Ascending aorta (tissue), 2 donors: ENCODE results near the gene TNP1. TPM values are rescaled to one million over a fixed set of nuclear protein-coding genes. Genes with fewer than 3 reads are reported as not detected.

ENCODE experiments used
- DNase-seq, 2 donors: peaks; one replicate each; pipeline ENCODE4 v3.0.0-alpha.2; 2019; ENCODE audit warnings: low spot score in 2 of 2
- H3K27ac ChIP-seq, 2 donors: fragments of 200-600 bp; sonication (generic); one replicate each; pipeline ENCODE4 v1.5.1; 2016 to 2017; ENCODE audit warnings: mild to moderate bottlenecking in 1 of 2
- H3K27me3 ChIP-seq: fragments of 200-600 bp; sonication (generic); one replicate; pipeline ENCODE4 v1.5.1; 2017
- H3K36me3 ChIP-seq, 2 donors: fragments of 200-600 bp; sonication (generic); one replicate each; pipeline ENCODE4 v1.5.1; 2016
- H3K4me1 ChIP-seq, 2 donors: fragments of 200-600 bp; sonication (generic); one replicate each; pipeline ENCODE4 v1.5.1; 2016 to 2017; ENCODE audit warnings: mild to moderate bottlenecking in 1 of 2
- H3K4me3 ChIP-seq, 2 donors: fragments of 200-600 bp; sonication (generic); one replicate each; pipeline ENCODE4 v1.5.1; 2016 to 2017; ENCODE audit warnings: mild to moderate bottlenecking in 1 of 2
- H3K9me3 ChIP-seq, 2 donors: fragments of 200-600 bp; sonication (generic); one replicate each; pipeline ENCODE4 v1.5.1; 2016
- intact Hi-C: fragments of 100-400 bp; cut with DNase I; formaldehyde crosslinking; loops from one replicate; pipeline ENCODE4 v1.15.1; 2023
- total RNA-seq: library from RNA; depleted of rRNA; stranded (reverse); fragments of >200 nt; gene quantifications from one replicate; pipeline ENCODE4 v1.1.0, GENCODE V29; 2016
- TF ChIP-seq, protein P1 (sequence below), 3 experiments: fragments of 200-600 bp in 2 of 3; fragments of 450-650 bp in 1 of 3; sonication (generic) in 2 of 3; IDR thresholded peaks; one replicate each; pipeline ENCODE4 v1.5.1; 2016 to 2019; ENCODE audit warnings: antibody characterized with exemption in 3 of 3, mild to moderate bottlenecking in 1 of 3, moderate library complexity in 1 of 3

TNP1 gene
- total RNA-seq, 1 donor from 2014 or later = not detected

DNA sequence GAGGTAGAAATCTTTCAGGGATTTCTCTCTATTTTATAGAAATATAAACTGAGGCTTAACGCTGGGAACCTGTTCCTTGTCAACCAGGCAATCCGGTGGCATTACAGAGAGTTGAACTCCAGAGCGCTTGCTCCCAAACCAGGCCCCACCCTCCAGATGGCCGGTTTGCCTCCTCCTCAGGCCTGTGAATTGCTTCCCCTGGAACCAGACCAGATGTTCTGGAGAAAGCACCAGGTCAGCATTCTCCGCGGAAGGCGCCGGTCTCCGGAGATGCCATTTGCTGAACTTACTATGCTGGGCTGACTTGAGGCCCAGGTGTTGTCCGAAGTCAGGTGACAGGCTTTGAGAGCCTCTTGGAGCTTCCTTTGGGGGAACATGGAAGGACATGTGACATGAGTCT, 17.2 kb downstream of the TNP1 start:
- H3K4me3 ChIP-seq = no peak overlapping the region
- TF ChIP-seq, protein P1, sequence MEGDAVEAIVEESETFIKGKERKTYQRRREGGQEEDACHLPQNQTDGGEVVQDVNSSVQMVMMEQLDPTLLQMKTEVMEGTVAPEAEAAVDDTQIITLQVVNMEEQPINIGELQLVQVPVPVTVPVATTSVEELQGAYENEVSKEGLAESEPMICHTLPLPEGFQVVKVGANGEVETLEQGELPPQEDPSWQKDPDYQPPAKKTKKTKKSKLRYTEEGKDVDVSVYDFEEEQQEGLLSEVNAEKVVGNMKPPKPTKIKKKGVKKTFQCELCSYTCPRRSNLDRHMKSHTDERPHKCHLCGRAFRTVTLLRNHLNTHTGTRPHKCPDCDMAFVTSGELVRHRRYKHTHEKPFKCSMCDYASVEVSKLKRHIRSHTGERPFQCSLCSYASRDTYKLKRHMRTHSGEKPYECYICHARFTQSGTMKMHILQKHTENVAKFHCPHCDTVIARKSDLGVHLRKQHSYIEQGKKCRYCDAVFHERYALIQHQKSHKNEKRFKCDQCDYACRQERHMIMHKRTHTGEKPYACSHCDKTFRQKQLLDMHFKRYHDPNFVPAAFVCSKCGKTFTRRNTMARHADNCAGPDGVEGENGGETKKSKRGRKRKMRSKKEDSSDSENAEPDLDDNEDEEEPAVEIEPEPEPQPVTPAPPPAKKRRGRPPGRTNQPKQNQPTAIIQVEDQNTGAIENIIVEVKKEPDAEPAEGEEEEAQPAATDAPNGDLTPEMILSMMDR (IDR thresholded peaks at IDR 0.05) = no peak
- peaks cover 0 to 2% of the 10 kb centered on the region in 2 donors for H3K4me1 ChIP-seq
- no peaks in the 10 kb centered on the region for H3K9me3 ChIP-seq
- H3K27ac ChIP-seq = no peak overlapping the region
- H3K27me3 ChIP-seq = no peaks in the 10 kb centered on the region
- intact Hi-C loops = no loop called here
- no peaks in the 10 kb centered on the region for H3K36me3 ChIP-seq
- peak in 1 of 2 donors; percentile 66 for DNase-seq

DNA sequence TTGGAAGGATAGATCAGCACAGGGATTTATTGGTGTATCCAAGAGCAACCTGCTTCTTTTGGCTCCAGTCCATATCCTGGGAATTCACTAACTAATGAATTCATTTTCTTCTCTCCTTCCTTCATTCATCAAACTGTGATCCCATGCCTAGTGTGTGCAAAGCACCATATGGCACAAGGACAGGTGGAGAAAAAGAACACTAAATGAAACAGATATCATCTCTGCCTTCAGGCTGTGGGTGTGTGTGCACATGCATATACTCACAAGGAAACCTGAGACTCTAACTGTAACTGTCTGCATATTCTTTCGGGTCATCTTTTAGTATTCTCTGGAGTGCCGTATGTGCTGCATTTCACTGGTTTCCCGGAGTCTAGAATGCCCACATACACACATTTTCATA, 20.2 kb downstream of the TNP1 start:
- no peaks in the 10 kb centered on the region for H3K9me3 ChIP-seq
- DNase-seq = no peak
- TF ChIP-seq, protein P1 (IDR thresholded peaks at IDR 0.05) = no peak
- intact Hi-C loops = no loop called here
- no peaks in the 10 kb centered on the region for H3K27me3 ChIP-seq
- peaks cover 0 to 2% of the 10 kb centered on the region in 2 donors for H3K4me1 ChIP-seq
- H3K27ac ChIP-seq = no peak overlapping the region
- no peaks in the 10 kb centered on the region for H3K36me3 ChIP-seq
- no peak overlapping the region for H3K4me3 ChIP-seq

DNA sequence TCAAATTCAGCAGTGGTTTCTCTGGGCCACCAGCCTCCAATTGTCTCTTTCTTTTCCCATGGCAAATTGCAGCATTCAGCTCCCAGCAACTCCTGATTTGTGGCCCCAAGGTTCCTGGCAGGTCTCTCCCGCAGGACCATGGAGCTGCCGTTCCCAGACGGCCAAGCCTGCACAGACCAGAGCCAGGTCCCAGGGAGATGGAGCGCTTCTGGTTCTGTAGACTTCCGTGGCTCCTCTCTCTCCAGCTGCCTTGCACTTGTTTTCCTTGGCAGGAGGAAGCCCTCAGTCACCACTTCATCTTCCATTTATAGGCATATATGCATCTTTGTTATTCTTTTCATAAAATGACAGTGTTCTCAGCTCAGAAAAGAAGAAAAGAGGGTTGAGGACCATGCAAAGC, 21.7 kb downstream of the TNP1 start:
- peak overlapping the region; percentile 62 to 66 for H3K27ac ChIP-seq
- peaks cover 0 to 5% of the 10 kb centered on the region in 2 donors for H3K4me1 ChIP-seq
- H3K36me3 ChIP-seq = no peaks in the 10 kb centered on the region
- DNase-seq = peak in 1 of 2 donors; percentile 71
- TF ChIP-seq, protein P1 (IDR thresholded peaks at IDR 0.05) = no peak
- H3K27me3 ChIP-seq = no peaks in the 10 kb centered on the region
- no peaks in the 10 kb centered on the region for H3K9me3 ChIP-seq
- intact Hi-C loops = no loop called here
- H3K4me3 ChIP-seq = no peak overlapping the region

DNA sequence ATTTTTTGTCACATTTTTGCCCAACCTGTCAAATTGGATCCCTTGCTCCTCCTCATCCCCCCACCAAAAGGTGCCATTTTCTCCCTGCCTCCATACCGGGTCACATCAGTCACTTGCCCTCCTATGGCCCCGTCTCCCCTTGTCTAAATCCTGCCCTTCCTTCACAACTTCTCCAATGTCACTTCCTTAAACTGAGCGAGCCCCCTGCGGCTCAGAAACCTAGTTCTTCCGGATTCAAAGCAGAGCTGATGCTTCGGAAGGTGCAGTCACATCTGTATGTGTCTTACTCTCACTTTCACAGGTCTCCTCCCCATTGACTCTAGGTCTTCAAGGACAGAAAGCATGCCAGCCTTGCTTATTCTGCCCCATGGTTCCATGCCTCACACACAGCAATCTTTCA, 22.1 kb downstream of the TNP1 start:
- Histone ChIP-seq H3K27me3 (no peaks in the 10 kb centered on the region), H3K4me3 (no peak overlapping the region), H3K36me3 (no peaks in the 10 kb centered on the region), H3K4me1 (peaks cover 0 to 8% of the 10 kb centered on the region in 2 donors), H3K27ac (peak overlapping the region; percentile 62 to 66), H3K9me3 (no peaks in the 10 kb centered on the region)
- intact Hi-C loops = no loop called here
- no peak for DNase-seq
- TF ChIP-seq, protein P1 (IDR thresholded peaks at IDR 0.05) = no peak

DNA sequence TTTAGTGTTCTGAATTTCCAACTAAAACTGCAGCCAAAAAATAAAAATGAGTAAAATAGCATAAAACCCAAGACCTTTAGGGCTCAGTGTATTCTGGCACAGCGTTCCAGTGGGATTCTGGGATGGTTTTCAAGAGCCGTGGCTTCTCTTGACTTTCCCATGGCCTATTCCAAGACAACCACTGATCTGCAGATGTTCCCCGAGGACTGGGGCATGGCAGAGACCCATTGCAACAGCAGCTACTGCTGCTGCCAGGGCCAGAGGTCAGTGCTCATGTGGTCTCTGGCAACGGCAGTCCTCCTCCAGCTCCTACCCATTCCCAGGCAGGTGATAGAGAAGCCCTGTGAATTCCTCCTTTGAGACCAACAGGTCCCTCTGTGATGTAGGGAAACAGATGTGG, 26.8 kb downstream of the TNP1 start:
- TF ChIP-seq, protein P1 (IDR thresholded peaks at IDR 0.05) = no peak
- peaks cover 11 to 22% of the 10 kb centered on the region in 2 donors for H3K4me1 ChIP-seq
- no peak overlapping the region for H3K4me3 ChIP-seq
- H3K27me3 ChIP-seq = no peaks in the 10 kb centered on the region
- DNase-seq = no peak
- H3K36me3 ChIP-seq = no peaks in the 10 kb centered on the region
- no peaks in the 10 kb centered on the region for H3K9me3 ChIP-seq
- intact Hi-C loops = no loop called here
- peak overlapping the region; percentile 29 to 45 for H3K27ac ChIP-seq

DNA sequence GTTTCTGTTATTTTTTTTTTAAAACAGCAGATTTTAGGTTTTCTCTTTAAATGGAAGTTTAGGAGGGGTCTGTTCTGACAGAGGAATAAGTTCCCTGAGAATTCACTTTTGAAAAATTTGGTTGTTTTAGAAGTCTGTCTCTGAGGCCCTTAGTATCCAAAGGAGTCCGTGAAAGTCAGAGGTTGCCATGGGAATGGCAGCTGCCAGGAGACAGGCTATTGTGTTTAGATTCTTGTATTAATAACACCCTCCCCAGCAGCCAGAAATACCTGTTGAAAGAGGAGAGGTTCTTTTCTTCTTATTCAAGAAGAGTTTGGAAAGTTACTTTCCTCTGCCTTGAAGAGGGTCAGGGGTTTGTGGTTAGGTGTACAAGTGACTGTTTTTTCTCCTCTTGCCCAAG, 29.5 kb downstream of the TNP1 start:
- no peaks in the 10 kb centered on the region for H3K9me3 ChIP-seq
- no peaks in the 10 kb centered on the region for H3K27me3 ChIP-seq
- no peak for DNase-seq
- H3K27ac ChIP-seq = no peak overlapping the region
- TF ChIP-seq, protein P1 (IDR thresholded peaks at IDR 0.05) = no peak
- peaks cover 11 to 29% of the 10 kb centered on the region in 2 donors for H3K4me1 ChIP-seq
- H3K36me3 ChIP-seq = no peaks in the 10 kb centered on the region
- no peak overlapping the region for H3K4me3 ChIP-seq
- intact Hi-C loops = no loop called here
